GM12878 (cell line): ENCODE data around the gene DPY30. TPM values are rescaled to one million over a fixed set of nuclear protein-coding genes. Genes with fewer than 3 reads are reported as not detected.

Source experiments
- ATAC-seq: fragments of 200-7000 bp; cut with Tn5 transposase; 3 replicates; pipeline ENCODE4 v1.9.1; 2020; ENCODE audit warnings: mild to moderate bottlenecking, moderate library complexity
- BruUV-seq: library from RNA; stranded (reverse); fragments of 400-500 nt; replicated peaks from 2 replicates; lab custom pipeline; 2021; lab: Mats Ljungman, UMichigan
- CTCF ChIA-PET: fragments of 300-600 bp; sonication (Branson Sonifier 250); formaldehyde crosslinking; extraction: SDS; loops from one replicate; lab custom pipeline; 2021; ENCODE audit warnings: inconsistent platforms; lab: Yijun Ruan, JAX
- POLR2A ChIA-PET: fragments of 350-600 bp; formaldehyde crosslinking; extraction: SDS; loops from one replicate; lab custom pipeline; 2021; ENCODE audit warnings: inconsistent platforms; lab: Charles Lee
- RAD21 ChIA-PET: fragments of 300-600 bp; sonication (Branson Sonifier 250); formaldehyde crosslinking; loops from one replicate; lab custom pipeline; 2023; ENCODE audit warnings: antibody characterized with exemption; ENCODE audit not compliant: unreplicated experiment; lab: Charles Lee
- SMC1A ChIA-PET: fragments of 300-600 bp; sonication (Branson Sonifier 250); formaldehyde crosslinking; loops from one replicate; lab custom pipeline; 2023; ENCODE audit not compliant: unreplicated experiment, uncharacterized antibody; lab: Charles Lee
- DNase-seq: peaks from one replicate; pipeline ENCODE4 v3.0.0-alpha.2; 2011; ENCODE audit warnings: low read depth, low spot score
- FAIRE-seq: peaks from 3 replicates; lab custom pipeline; 2011; peaks lifted over from hg19 to GRCh38; lab: Jason Lieb, UNC
- H2AFZ ChIP-seq: 2 replicates; pipeline ENCODE4 v1.6.0; 2011; ENCODE audit warnings: low read depth, low read length, control low read depth; ENCODE audit not compliant: control insufficient read depth
- H3K27ac ChIP-seq: 2 replicates; pipeline ENCODE4 v1.5.1; 2011; ENCODE audit warnings: control low read depth; ENCODE audit not compliant: control insufficient read depth, insufficient read depth
- H3K27me3 ChIP-seq, 2 experiments: replicated peaks in 1 of 2; 2 replicates each; pipeline versions ENCODE4 v1.6.0 to v1.6.1; 2011; ENCODE audit warnings: low read length in 1 of 2; ENCODE audit not compliant: control insufficient read depth in 2 of 2, insufficient read depth in 2 of 2
- H3K36me3 ChIP-seq, 2 experiments: 2 replicates each; pipeline ENCODE4 v1.5.1; 2011; ENCODE audit warnings: low read length in 1 of 2; ENCODE audit not compliant: control insufficient read depth in 2 of 2, insufficient read depth in 2 of 2
- H3K4me1 ChIP-seq: 2 replicates; pipeline ENCODE4 v1.6.1; 2011; ENCODE audit warnings: mild to moderate bottlenecking, low read length, moderate library complexity, mixed read lengths; ENCODE audit not compliant: control insufficient read depth, insufficient read depth
- H3K4me2 ChIP-seq: 2 replicates; pipeline ENCODE4 v1.6.0; 2011; ENCODE audit warnings: control low read depth; ENCODE audit not compliant: control insufficient read depth, insufficient read depth
- H3K4me3 ChIP-seq: fragments of 200-600 bp; sonication (generic); 2 replicates; pipeline ENCODE4 v1.5.1; 2016
- H3K79me2 ChIP-seq: 2 replicates; pipeline ENCODE4 v1.6.0; 2011; ENCODE audit warnings: low read length; ENCODE audit not compliant: control insufficient read depth, insufficient read depth
- H3K9ac ChIP-seq: 2 replicates; pipeline ENCODE4 v1.8.0; 2011; ENCODE audit warnings: low read length, control low read depth, mixed read lengths; ENCODE audit not compliant: control insufficient read depth, insufficient read depth
- H3K9me3 ChIP-seq: replicated peaks from 3 replicates; pipeline ENCODE4 v1.5.1; 2011; ENCODE audit warnings: mild to moderate bottlenecking, low read length; ENCODE audit not compliant: control insufficient read depth, insufficient read depth
- H4K20me1 ChIP-seq: 2 replicates; pipeline ENCODE4 v1.6.0; 2011; ENCODE audit not compliant: control insufficient read depth, insufficient read depth
- ATF2 ChIP-seq: IDR thresholded peaks from 2 replicates; pipeline ENCODE4 v1.6.1; 2012; ENCODE audit warnings: low read length, inconsistent platforms
- CBX3 ChIP-seq: fragments of 200-600 bp; sonication (generic); IDR thresholded peaks from 2 replicates; pipeline ENCODE4 v1.6.1; 2016; ENCODE audit warnings: low read depth, borderline replicate concordance
- E4F1 ChIP-seq: fragments of 450-650 bp; IDR thresholded peaks from 2 replicates; pipeline ENCODE4 v1.6.1; 2018; ENCODE audit warnings: borderline replicate concordance, mild to moderate bottlenecking; ENCODE audit not compliant: partially characterized antibody
- JUNB ChIP-seq: IDR thresholded peaks from 2 replicates; pipeline ENCODE4 v1.6.1; 2016; ENCODE audit warnings: antibody characterized with exemption, mild to moderate bottlenecking
- MYC ChIP-seq: IDR thresholded peaks from 2 replicates; pipeline ENCODE4 v1.6.1; 2011; ENCODE audit warnings: mild to moderate bottlenecking, low read length, moderate library complexity, inconsistent platforms; ENCODE audit not compliant: insufficient read depth, insufficient replicate concordance, insufficient read length, severe bottlenecking
- SKIL ChIP-seq: fragments of 450-650 bp; IDR thresholded peaks from 2 replicates; pipeline ENCODE4 v1.6.1; 2017; ENCODE audit warnings: mild to moderate bottlenecking, low read depth, inconsistent platforms; ENCODE audit not compliant: poor library complexity, severe bottlenecking
- SPI1 ChIP-seq: IDR thresholded peaks from 2 replicates; pipeline ENCODE4 v1.6.1; 2011; ENCODE audit warnings: low read depth, mild to moderate bottlenecking, low read length, moderate library complexity, borderline replicate concordance; ENCODE audit not compliant: insufficient read depth
- SRF ChIP-seq, 2 experiments: IDR thresholded peaks; 2 replicates each; pipeline ENCODE4 v1.6.1; 2011; ENCODE audit warnings: low read depth in 2 of 2, low read length in 2 of 2, mild to moderate bottlenecking in 1 of 2, moderate library complexity in 1 of 2
- SUZ12 ChIP-seq: fragments of 200-600 bp; sonication (generic); IDR thresholded peaks from one replicate; pipeline ENCODE4 v1.6.1; 2018; ENCODE audit warnings: antibody characterized with exemption, mild to moderate bottlenecking; ENCODE audit not compliant: unreplicated experiment
- YBX1 ChIP-seq: fragments of 450-650 bp; IDR thresholded peaks from 2 replicates; pipeline ENCODE4 v1.6.1; 2016; ENCODE audit warnings: antibody characterized with exemption
- ZNF217 ChIP-seq: fragments of 450-650 bp; IDR thresholded peaks from 2 replicates; pipeline ENCODE4 v1.6.1; 2017; ENCODE audit warnings: antibody characterized with exemption, mild to moderate bottlenecking
- WGBS: methylation state at CpG from one replicate; pipeline ENCODE4 v1.1.6; 2016; ENCODE audit warnings: low lambda C conversion rate; ENCODE audit not compliant: insufficient replicate concordance, insufficient coverage; ENCODE audit errors: missing lambda C conversion rate; 5-methylcytosine and 5-hydroxymethylcytosine counted together
- in situ Hi-C: fragments of 300-500 bp; cut with MboI; formaldehyde crosslinking; loops from 9 replicates; pipeline ENCODE4 v1.14.3; 2018; ENCODE audit warnings: mixed read lengths
- intact Hi-C: fragments of 100-400 bp; cut with micrococcal nuclease; formaldehyde crosslinking; loops from one replicate; pipeline ENCODE4 v1.14.2; 2022; ENCODE audit not compliant: unreplicated experiment
- polyA plus RNA-seq, 11 experiments: library from polyadenylated mRNA; depleted of rRNA in 4 of 11; unstranded in 6 of 11; stranded (reverse) in 5 of 11; fragments of >200 nt; fragmentation: Nextera tagmentation in 4 of 11; fragmentation: Illumina TruSeq in 1 of 11; extraction: Ambion mirVana in 4 of 11; extraction: Trizol in 1 of 11; gene quantifications; 1 replicate in 1 of 11; 2 replicates in 10 of 11; pipeline versions ENCODE4 v1.2.1 to v1.2.3, GENCODE V29; 2011 to 2016; ENCODE audit warnings: inconsistent platforms in 2 of 11, missing spikeins in 2 of 11, low read depth in 1 of 11
- total RNA-seq, 4 experiments: library from RNA; depleted of rRNA in 3 of 4; stranded (reverse); fragments of >200 nt in 3 of 4; fragmentation: Illumina TruSeq in 1 of 4; extraction: Trizol in 1 of 4; gene quantifications; 2 replicates each; pipeline versions ENCODE4 v1.2.1 to v1.2.3, GENCODE V29; 2013 to 2021

The DPY30 gene
- total and polyA plus RNA-seq, 10 of the 15 experiments (the other 5 are each of a cell fraction or from before 2014, with no cell fraction given): 45.8 to 307 (median 89.2) TPM

- H3K4me3 ChIP-seq: no peak overlapping the region
- ChIA-PET CTCF (interaction anchor here (0.6 kb wide), 1 partner anchor 156 kb away, joined by 3 read pairs; no protein-coding TSS in a partner anchor), SMC1A (interaction anchor here (0.9 to 2.0 kb wide), 7 partner anchors 9 to 35 kb away, joined by 3 to 12 read pairs (median 4); no protein-coding TSS in a partner anchor), POLR2A (interaction anchor here (0.6 kb wide), 2 partner anchors 40 to 125 kb away, joined by 4 read pairs; no protein-coding TSS in a partner anchor), RAD21 (no interaction called here)
- no TSS peak for BruUV-seq
- ATAC-seq (no peak), DNase-seq (no peak), FAIRE-seq (no peak)
- H3K36me3 ChIP-seq: no peaks in the 10 kb centered on the region; a peak in 1 of 4 replicates
- WGBS: 99% methylated on average over 4 of the region's 4 CpGs
- H3K79me2 ChIP-seq: peaks cover 74% of the 10 kb centered on the region
- in situ Hi-C loops: no loop called here
- H3K27me3 ChIP-seq: no peaks in the 10 kb centered on the region
- no peak overlapping the region for H3K27ac ChIP-seq
- H3K4me2 ChIP-seq: no peak overlapping the region
- no peaks in the 10 kb centered on the region for H3K4me1 ChIP-seq
- intact Hi-C loops: no loop called here
- no peaks in the 10 kb centered on the region for H4K20me1 ChIP-seq
- no peak overlapping the region for H3K9ac ChIP-seq
- peaks cover 2% of the 10 kb centered on the region; the same call in 1 of the 3 replicates for H3K9me3 ChIP-seq
- TF ChIP-seq MYC (no peak), SRF (IDR thresholded peaks at IDR 0.05; ENCODE audit: low read depth in 2 of 2, low read length in 2 of 2) (no peak), E4F1 (no peak), SUZ12 (no peak), SKIL (no peak), YBX1 (no peak), JUNB (no peak), ATF2 (no peak), SPI1 (no peak), CBX3 (no peak), ZNF217 (no peak)
- no peak overlapping the region for H2AFZ ChIP-seq
Measured at GRCh38 chr2:31989946-31990345, 49.7 kb downstream of the DPY30 start.
